ENCODE results near the gene NCSTN.

GRCh38 chr1:160342526-160342925 is 657 bp upstream of the NCSTN start:
- no peak for TF ChIP-seq ZKSCAN1 (IDR thresholded peaks at IDR 0.05; ENCODE audit: low read depth, low read length)
- no peak for TF ChIP-seq AFF4 (CRISPR knock-in tag; IDR thresholded peaks at IDR 0.05)
- TF ChIP-seq EZH2 (IDR thresholded peaks at IDR 0.05; ENCODE audit: borderline replicate concordance, low read depth, low read length) = no peak
- no peak for TF ChIP-seq HMGXB4 (CRISPR knock-in tag; IDR thresholded peaks at IDR 0.05)
- no peak for TF ChIP-seq CTCF (IDR thresholded peaks at IDR 0.05 in 2 of 3, conservative IDR thresholded peaks at IDR 0.05 in 1 of 3; ENCODE audit: insufficient read depth in 2 of 3, low read depth in 1 of 3, low read length in 3 of 3)
- TF ChIP-seq EGR1 (conservative IDR thresholded peaks at IDR 0.05) = no peak
- TF ChIP-seq SP1 (CRISPR knock-in tag; IDR thresholded peaks at IDR 0.05) = no peak
- no peak for TF ChIP-seq CEBPB (tag; IDR thresholded peaks at IDR 0.05)
- TF ChIP-seq PTRF (tag; IDR thresholded peaks at IDR 0.05) = no peak
- TF ChIP-seq BRCA1 (IDR thresholded peaks at IDR 0.05) = no peak
- TF ChIP-seq BRCA1 (CRISPR knock-in tag; IDR thresholded peaks at IDR 0.05) = no peak
- TF ChIP-seq PREB (CRISPR knock-in tag; IDR thresholded peaks at IDR 0.05) = no peak
- no peak for TF ChIP-seq SMARCA5 (IDR thresholded peaks at IDR 0.05)
